ENCODE data around the gene SMYD3. TPM values are rescaled to one million over a fixed set of nuclear protein-coding genes. Genes with fewer than 3 reads are reported as not detected.
A peak's percentile ranks its signal among the peaks of the same experiment; 100 is the strongest.

The SMYD3 gene
- total and polyA plus RNA-seq, 10 donors: 12.5 to 33.1 (median 21.0) TPM

DNA sequence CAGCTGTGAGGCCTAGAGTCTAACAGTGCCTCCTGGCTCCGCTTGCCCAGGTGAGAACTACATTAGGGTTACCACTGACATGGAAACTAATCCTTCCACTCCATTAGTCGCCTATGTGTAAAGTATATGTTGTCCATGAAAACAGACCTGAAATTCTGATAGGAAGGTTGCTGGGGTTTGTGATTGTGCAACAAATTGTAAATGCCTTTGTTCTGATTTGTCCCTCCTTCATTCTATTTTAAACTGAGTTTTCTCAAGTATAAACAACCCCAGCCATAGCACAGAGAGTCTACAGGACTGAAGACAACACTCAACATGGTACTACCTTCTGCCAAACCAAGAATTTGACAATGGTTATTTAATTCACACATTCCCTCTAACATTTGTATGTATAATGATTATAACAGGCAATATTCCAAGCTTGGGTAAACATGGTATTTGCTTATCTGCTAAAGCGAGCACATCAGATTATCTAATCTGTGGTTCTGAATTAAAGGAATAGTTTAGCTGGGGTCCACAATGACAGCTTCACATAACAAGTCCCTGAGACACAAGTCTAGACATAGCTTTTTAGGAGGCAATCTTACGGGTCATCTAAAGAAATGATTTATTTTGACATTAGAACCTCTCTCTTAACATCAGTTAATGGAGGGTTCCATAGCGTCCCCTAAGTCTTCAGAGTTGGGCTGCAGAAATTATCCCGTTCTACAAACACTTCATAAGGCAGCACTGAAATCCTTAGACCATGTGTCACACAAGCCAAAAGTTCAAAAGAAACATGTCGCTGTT is 633.0 kb downstream of the SMYD3 start:
- Histone ChIP-seq H3K4me1 (peaks cover 0 to 21% (median 3%) of the 10 kb centered on the region in 6 donors), H3K27me3 (replicated peaks in 1 of 7) (no peaks in the 10 kb centered on the region), H3K36me3 (no peaks in the 10 kb centered on the region), H3K27ac (peak overlapping the region in 3 of 8 donors; percentile 21 to 55 (median 36)), H3K9me3 (no peaks in the 10 kb centered on the region), H3K4me3 (no peak overlapping the region)
- intact Hi-C loops (cut with DNase I; ENCODE audit: low total_unique reads): no loop called here
- 85 to 94% (median 91%) methylated on average over 7 of the region's 7 CpGs for WGBS, 5 donors
- no peak for DNase-seq
- TF ChIP-seq, protein P1, sequence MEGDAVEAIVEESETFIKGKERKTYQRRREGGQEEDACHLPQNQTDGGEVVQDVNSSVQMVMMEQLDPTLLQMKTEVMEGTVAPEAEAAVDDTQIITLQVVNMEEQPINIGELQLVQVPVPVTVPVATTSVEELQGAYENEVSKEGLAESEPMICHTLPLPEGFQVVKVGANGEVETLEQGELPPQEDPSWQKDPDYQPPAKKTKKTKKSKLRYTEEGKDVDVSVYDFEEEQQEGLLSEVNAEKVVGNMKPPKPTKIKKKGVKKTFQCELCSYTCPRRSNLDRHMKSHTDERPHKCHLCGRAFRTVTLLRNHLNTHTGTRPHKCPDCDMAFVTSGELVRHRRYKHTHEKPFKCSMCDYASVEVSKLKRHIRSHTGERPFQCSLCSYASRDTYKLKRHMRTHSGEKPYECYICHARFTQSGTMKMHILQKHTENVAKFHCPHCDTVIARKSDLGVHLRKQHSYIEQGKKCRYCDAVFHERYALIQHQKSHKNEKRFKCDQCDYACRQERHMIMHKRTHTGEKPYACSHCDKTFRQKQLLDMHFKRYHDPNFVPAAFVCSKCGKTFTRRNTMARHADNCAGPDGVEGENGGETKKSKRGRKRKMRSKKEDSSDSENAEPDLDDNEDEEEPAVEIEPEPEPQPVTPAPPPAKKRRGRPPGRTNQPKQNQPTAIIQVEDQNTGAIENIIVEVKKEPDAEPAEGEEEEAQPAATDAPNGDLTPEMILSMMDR (IDR thresholded peaks at IDR 0.05 in 8 of 11, conservative IDR thresholded peaks at IDR 0.05 in 3 of 11): no peak
- no peak for TF ChIP-seq POLR2A (IDR thresholded peaks at IDR 0.05)
- no peak for TF ChIP-seq POLR2AphosphoS5 (IDR thresholded peaks at IDR 0.05)

- no peaks in the 10 kb centered on the region for H3K36me3 ChIP-seq
- H3K27ac ChIP-seq: no peak overlapping the region
- intact Hi-C loops (cut with DNase I; ENCODE audit: low total_unique reads): no loop called here
- no peaks in the 10 kb centered on the region for H3K9me3 ChIP-seq
- H3K4me1 ChIP-seq: peaks cover 0 to 21% (median 3%) of the 10 kb centered on the region in 6 donors
- DNase-seq: no peak
- H3K4me3 ChIP-seq: no peak overlapping the region
- TF ChIP-seq POLR2A (IDR thresholded peaks at IDR 0.05): no peak
- TF ChIP-seq, protein P1 (IDR thresholded peaks at IDR 0.05 in 8 of 11, conservative IDR thresholded peaks at IDR 0.05 in 3 of 11): no peak
- TF ChIP-seq POLR2AphosphoS5 (IDR thresholded peaks at IDR 0.05): no peak
- WGBS, 5 donors: 82 to 100% (median 94%) methylated on average over 1 of the region's 1 CpG
- no peaks in the 10 kb centered on the region for H3K27me3 ChIP-seq (replicated peaks in 1 of 7)
Observed at GRCh38 chr1:245873068-245873467, 634.0 kb downstream of the SMYD3 start.

DNA sequence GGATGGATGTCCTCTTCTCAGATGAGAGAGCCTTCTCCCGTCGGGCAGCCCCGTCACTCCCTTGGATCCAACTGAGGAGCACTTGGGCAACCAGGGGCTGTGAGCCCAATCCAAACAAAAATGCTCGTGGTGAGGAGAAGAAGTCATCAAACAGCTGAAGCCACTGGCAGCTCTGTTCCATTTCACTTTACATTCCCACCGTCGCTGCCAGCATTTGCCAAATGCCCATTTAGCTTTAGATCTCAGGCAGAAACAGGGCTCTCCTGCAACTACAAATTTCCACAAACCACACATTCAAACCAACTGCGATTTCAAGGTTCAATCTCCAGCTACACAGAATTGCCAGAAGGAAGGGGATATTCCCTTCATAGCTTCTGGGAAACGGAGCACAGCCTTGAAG is 634.6 kb downstream of the SMYD3 start:
- no peak overlapping the region for H3K27ac ChIP-seq
- no peaks in the 10 kb centered on the region for H3K27me3 ChIP-seq (replicated peaks in 1 of 7)
- 90 to 98% (median 93%) methylated on average over 8 of the region's 8 CpGs for WGBS, 5 donors
- no peak for TF ChIP-seq POLR2A (IDR thresholded peaks at IDR 0.05)
- H3K36me3 ChIP-seq: no peaks in the 10 kb centered on the region
- intact Hi-C loops (cut with DNase I; ENCODE audit: low total_unique reads): no loop called here
- H3K4me1 ChIP-seq: peaks cover 0 to 21% (median 3%) of the 10 kb centered on the region in 6 donors
- no peak overlapping the region for H3K4me3 ChIP-seq
- no peaks in the 10 kb centered on the region for H3K9me3 ChIP-seq
- no peak for DNase-seq

DNA sequence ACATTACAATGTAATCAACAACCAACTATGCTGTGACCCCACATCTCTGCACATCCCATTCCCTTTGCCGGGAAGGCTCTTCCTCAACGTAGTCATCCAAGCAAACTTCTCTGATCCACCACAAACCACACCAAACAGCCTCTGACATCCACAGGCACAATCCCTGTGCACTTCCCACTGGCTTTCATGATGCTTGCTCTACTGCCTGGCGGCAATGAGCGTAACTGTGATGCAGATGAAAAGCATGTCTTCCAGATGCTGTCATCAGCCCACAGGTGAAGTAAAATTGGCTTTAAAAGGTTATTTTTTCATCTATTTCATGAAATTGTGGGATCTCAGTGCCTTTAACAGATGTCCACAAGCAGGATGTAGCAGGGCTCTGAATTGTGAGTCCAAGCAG is 635.2 kb downstream of the SMYD3 start:
- H3K27ac ChIP-seq: no peak overlapping the region
- no peak for DNase-seq
- 90 to 100% (median 96%) methylated on average over 4 of the region's 4 CpGs for WGBS, 5 donors
- intact Hi-C loops (cut with DNase I; ENCODE audit: low total_unique reads): no loop called here
- H3K4me1 ChIP-seq: peaks cover 0 to 21% (median 3%) of the 10 kb centered on the region in 6 donors
- TF ChIP-seq, protein P1 (IDR thresholded peaks at IDR 0.05 in 8 of 11, conservative IDR thresholded peaks at IDR 0.05 in 3 of 11): no peak
- TF ChIP-seq POLR2AphosphoS5 (IDR thresholded peaks at IDR 0.05) (no peak), POLR2A (IDR thresholded peaks at IDR 0.05) (no peak)
- no peaks in the 10 kb centered on the region for H3K27me3 ChIP-seq (replicated peaks in 1 of 7)
- no peaks in the 10 kb centered on the region for H3K36me3 ChIP-seq
- H3K9me3 ChIP-seq: no peaks in the 10 kb centered on the region
- H3K4me3 ChIP-seq: no peak overlapping the region

All from spleen (tissue), 11 donors.